Mesenchymal stem cell (in vitro differentiated cells and primary cell): ENCODE data around the gene CLSTN1. TPM values are rescaled to one million over a fixed set of nuclear protein-coding genes. Genes with fewer than 3 reads are reported as not detected.

Experiments
- DNase-seq: peaks from one replicate; pipeline ENCODE4 v3.0.0-alpha.2; 2013
- H2AFZ ChIP-seq: one replicate; pipeline ENCODE4 v1.6.1; 2013; ENCODE audit warnings: low read depth, mild to moderate bottlenecking, control low read depth, inconsistent platforms, low read length, moderate library complexity
- H2AK5ac ChIP-seq: 2 replicates; pipeline ENCODE4 v1.6.1; 2013; ENCODE audit warnings: low read length, moderate library complexity, mild to moderate bottlenecking, inconsistent platforms; ENCODE audit not compliant: severe bottlenecking
- H2BK120ac ChIP-seq: one replicate; pipeline ENCODE4 v1.6.1; 2013; ENCODE audit warnings: low read depth, mild to moderate bottlenecking, inconsistent platforms, low read length, moderate library complexity
- H2BK12ac ChIP-seq, 2 experiments: one replicate each; pipeline ENCODE4 v1.6.1; 2013; ENCODE audit warnings: inconsistent platforms in 2 of 2, low read length in 2 of 2, mild to moderate bottlenecking in 2 of 2, moderate library complexity in 2 of 2, control low read depth in 1 of 2
- H2BK15ac ChIP-seq: one replicate; pipeline ENCODE4 v1.6.1; 2013; ENCODE audit warnings: mild to moderate bottlenecking, low read depth, inconsistent platforms; ENCODE audit not compliant: poor library complexity, severe bottlenecking
- H2BK5ac ChIP-seq: 2 replicates; pipeline ENCODE4 v1.6.1; 2013; ENCODE audit warnings: low read depth, mild to moderate bottlenecking, low read length, control low read depth, inconsistent platforms; ENCODE audit not compliant: poor library complexity, severe bottlenecking
- H3K14ac ChIP-seq, 2 experiments: one replicate each; pipeline ENCODE4 v1.6.1; 2013; ENCODE audit warnings: inconsistent platforms in 2 of 2, low read length in 2 of 2, control low read depth in 1 of 2, mild to moderate bottlenecking in 1 of 2, moderate library complexity in 1 of 2
- H3K18ac ChIP-seq, 2 experiments: one replicate each; pipeline ENCODE4 v1.6.1; 2013; ENCODE audit warnings: inconsistent platforms in 2 of 2, low read length in 2 of 2, control low read depth in 1 of 2, low read depth in 1 of 2, mild to moderate bottlenecking in 1 of 2
- H3K23ac ChIP-seq, 2 experiments: one replicate each; pipeline ENCODE4 v1.6.1; 2013; ENCODE audit warnings: inconsistent platforms in 2 of 2, low read length in 2 of 2, mild to moderate bottlenecking in 2 of 2, moderate library complexity in 2 of 2, control low read depth in 1 of 2
- H3K27ac ChIP-seq: 2 replicates; pipeline ENCODE4 v1.5.1; 2013; ENCODE audit warnings: mild to moderate bottlenecking, moderate library complexity, low read length, control low read depth, inconsistent platforms; ENCODE audit not compliant: poor library complexity, severe bottlenecking
- H3K27me3 ChIP-seq, 2 experiments: 2 replicates each; pipeline versions ENCODE4 v1.6.1 to v1.7.0; 2013; ENCODE audit warnings: low read length in 2 of 2, mild to moderate bottlenecking in 2 of 2, moderate library complexity in 2 of 2, control low read depth in 1 of 2, inconsistent platforms in 1 of 2; ENCODE audit not compliant: control insufficient read depth in 1 of 2, insufficient read depth in 1 of 2
- H3K36me3 ChIP-seq, 2 experiments: 2 replicates each; pipeline versions ENCODE4 v1.6.1 to v1.7.0; 2013; ENCODE audit warnings: low read length in 2 of 2, control low read depth in 1 of 2, inconsistent platforms in 1 of 2, low read depth in 1 of 2, mild to moderate bottlenecking in 1 of 2; ENCODE audit not compliant: insufficient read depth in 2 of 2, control insufficient read depth in 1 of 2
- H3K4ac ChIP-seq, 2 experiments: one replicate each; pipeline ENCODE4 v1.6.1; 2013; ENCODE audit warnings: inconsistent platforms in 2 of 2, low read length in 2 of 2, mild to moderate bottlenecking in 2 of 2, moderate library complexity in 2 of 2, control low read depth in 1 of 2, low read depth in 1 of 2
- H3K4me1 ChIP-seq: 2 replicates; pipeline ENCODE4 v1.6.1; 2013; ENCODE audit warnings: low read depth, low read length, control low read depth; ENCODE audit not compliant: control insufficient read depth, insufficient read depth
- H3K4me2 ChIP-seq: 2 replicates; pipeline ENCODE4 v1.6.1; 2013; ENCODE audit warnings: low read length, mild to moderate bottlenecking, inconsistent platforms; ENCODE audit not compliant: poor library complexity, severe bottlenecking
- H3K4me3 ChIP-seq, 2 experiments: 2 replicates each; pipeline versions ENCODE4 v1.5.1 to v1.7.0; 2013; ENCODE audit warnings: low read length in 2 of 2, mild to moderate bottlenecking in 2 of 2, control low read depth in 1 of 2, low read depth in 1 of 2; ENCODE audit not compliant: insufficient read depth in 1 of 2
- H3K79me1 ChIP-seq: replicated peaks from 2 replicates; pipeline ENCODE4 v1.6.1; 2013; ENCODE audit warnings: mild to moderate bottlenecking, control low read depth, low read length, inconsistent platforms; ENCODE audit not compliant: poor library complexity, severe bottlenecking
- H3K9ac ChIP-seq: 2 replicates; pipeline ENCODE4 v1.7.0; 2013; ENCODE audit warnings: mild to moderate bottlenecking, low read length, moderate library complexity
- H3K9me3 ChIP-seq: 2 replicates; pipeline ENCODE4 v1.7.0; 2013; ENCODE audit warnings: mild to moderate bottlenecking, low read length; ENCODE audit not compliant: control insufficient read depth
- H4K8ac ChIP-seq: one replicate; pipeline ENCODE4 v1.6.1; 2013; ENCODE audit warnings: inconsistent platforms, mild to moderate bottlenecking, low read length, moderate library complexity
- H4K91ac ChIP-seq: one replicate; pipeline ENCODE4 v1.6.1; 2013; ENCODE audit warnings: mild to moderate bottlenecking, low read length, inconsistent platforms
- WGBS: methylation state at CpG from one replicate; pipeline ENCODE4 v1.1.7; 2013; ENCODE audit warnings: mixed read lengths; 5-methylcytosine and 5-hydroxymethylcytosine counted together
- polyA plus RNA-seq, 2 experiments: library from polyadenylated mRNA; stranded (reverse); fragments of 200-250 nt; gene quantifications; one replicate each; pipeline ENCODE4 v1.2.3, GENCODE V29; 2013

CLSTN1 gene
- polyA plus RNA-seq (2013, experiment 1 of 2): 81.8 TPM
- polyA plus RNA-seq (2013, experiment 2 of 2): 79.6 TPM

- Histone ChIP-seq H3K9me3 (no peaks in the 10 kb centered on the region), H3K14ac (peak within 1 kb of the TSS in 1 of 2 experiments; percentile 95), H2BK15ac (peak within 1 kb of the TSS; percentile 97), H3K4me3 (peak within 1 kb of the TSS; percentile 77 to 100), H4K91ac (peak within 1 kb of the TSS; percentile 85), H2BK120ac (peak within 1 kb of the TSS; percentile 89), H3K27ac (peak within 1 kb of the TSS; percentile 67), H2AK5ac (no peak within 1 kb of the TSS), H3K4me1 (peaks cover 21% of the 10 kb centered on the region), H3K9ac (peak within 1 kb of the TSS; percentile 88), H3K4ac (peak within 1 kb of the TSS; percentile 47 to 76), H3K36me3 (no peaks in the 10 kb centered on the region), H2BK12ac (peak within 1 kb of the TSS in 1 of 2 experiments; percentile 56), H3K4me2 (peak within 1 kb of the TSS; percentile 100), H3K23ac (peak within 1 kb of the TSS in 1 of 2 experiments; percentile 42), H3K79me1 (peaks cover 1% of the 10 kb centered on the region), H3K27me3 (no peaks in the 10 kb centered on the region), H2AFZ (peak within 1 kb of the TSS; percentile 86), H2BK5ac (peak within 1 kb of the TSS; percentile 48), H4K8ac (peak within 1 kb of the TSS; percentile 66), H3K18ac (peak within 1 kb of the TSS; percentile 81 to 84)
- WGBS: under 1% methylated on average over 54 of the region's 93 CpGs
- peak; percentile 86 for DNase-seq
These were observed at the start of gene CLSTN1 for GRCh38 chr1:9823943-9824701. CLSTN1 (minus strand) TSS chr1:9823965; CDS start chr1:9823733, 232 bp downstream.

DNA sequence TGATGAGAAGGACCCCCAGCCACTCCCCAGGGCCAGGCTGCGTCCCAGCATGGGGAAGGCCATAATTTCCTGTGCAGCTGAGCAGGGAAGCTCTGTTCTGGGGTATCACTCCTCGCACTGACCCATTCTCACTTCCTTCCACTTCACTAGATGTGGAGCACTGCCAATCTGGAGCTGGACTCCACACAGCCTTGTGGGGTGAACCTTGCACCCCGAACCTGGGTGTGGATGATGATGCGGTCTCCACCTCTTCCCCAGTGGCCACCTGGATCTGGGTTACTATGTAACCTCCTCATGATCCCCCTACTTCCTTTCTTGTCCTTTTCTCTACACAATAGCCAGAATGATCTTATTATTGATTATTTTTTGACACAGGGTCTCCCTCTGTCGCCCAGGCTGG lies 49.6 kb upstream of the CLSTN1 start:
- H2BK5ac ChIP-seq: no peak overlapping the region
- H3K9ac ChIP-seq: no peak overlapping the region
- H2BK120ac ChIP-seq: no peak overlapping the region
- H3K4me2 ChIP-seq: no peak overlapping the region
- WGBS: 96% methylated on average over 5 of the region's 5 CpGs
- no peak overlapping the region for H4K8ac ChIP-seq
- H2BK15ac ChIP-seq: no peak overlapping the region
- H3K27me3 ChIP-seq: no peaks in the 10 kb centered on the region
- H3K18ac ChIP-seq: no peak overlapping the region
- H3K23ac ChIP-seq: no peak overlapping the region
- no peak overlapping the region for H3K4me3 ChIP-seq
- no peak overlapping the region for H2BK12ac ChIP-seq
- peaks cover 11% of the 10 kb centered on the region for H3K79me1 ChIP-seq
- no peak overlapping the region for H3K14ac ChIP-seq
- H3K9me3 ChIP-seq: no peaks in the 10 kb centered on the region
- no peak overlapping the region for H2AFZ ChIP-seq
- H3K4me1 ChIP-seq: peaks cover 19% of the 10 kb centered on the region
- H4K91ac ChIP-seq: no peak overlapping the region
- no peak overlapping the region for H3K27ac ChIP-seq
- H3K4ac ChIP-seq: no peak overlapping the region
- H2AK5ac ChIP-seq: no peak overlapping the region
- H3K36me3 ChIP-seq: peaks cover 20 to 40% of the 10 kb centered on the region in 2 experiments
- no peak for DNase-seq

- 87% methylated on average over 10 of the region's 11 CpGs for WGBS
- Histone ChIP-seq H3K36me3 (peaks cover 27 to 41% of the 10 kb centered on the region in 2 experiments), H2AFZ (no peak overlapping the region)
These were observed 48.8 kb upstream of the CLSTN1 start for GRCh38 chr1:9872430-9873165.

More at GRCh38 chr1:9872430-9873165, 48.8 kb upstream of the CLSTN1 start:
- H3K14ac ChIP-seq: no peak overlapping the region
- no peak overlapping the region for H4K8ac ChIP-seq
- no peak overlapping the region for H3K4me3 ChIP-seq
- H3K27me3 ChIP-seq: no peaks in the 10 kb centered on the region
- H3K23ac ChIP-seq: no peak overlapping the region
- H2AK5ac ChIP-seq: no peak overlapping the region
- peaks cover 14% of the 10 kb centered on the region for H3K4me1 ChIP-seq
- no peak overlapping the region for H3K9ac ChIP-seq
- no peak overlapping the region for H3K18ac ChIP-seq
- H3K4me2 ChIP-seq: no peak overlapping the region
- H2BK12ac ChIP-seq: no peak overlapping the region
- no peaks in the 10 kb centered on the region for H3K9me3 ChIP-seq
- H2BK15ac ChIP-seq: no peak overlapping the region
- no peak overlapping the region for H4K91ac ChIP-seq
- no peak overlapping the region for H2BK120ac ChIP-seq
- no peak overlapping the region for H3K4ac ChIP-seq
- no peak overlapping the region for H3K27ac ChIP-seq
- peaks cover 4% of the 10 kb centered on the region for H3K79me1 ChIP-seq
- no peak overlapping the region for H2BK5ac ChIP-seq
- DNase-seq: no peak
